HEK293T (cell line): ENCODE data around the gene IL10RA.

Experiments
- BHLHE40 ChIP-seq: fragments of 450-650 bp; IDR thresholded peaks from 2 replicates; pipeline ENCODE4 v1.6.1; 2016; ENCODE audit warnings: mild to moderate bottlenecking, moderate library complexity, borderline replicate concordance
- CTBP1 ChIP-seq: fragments of 450-650 bp; IDR thresholded peaks from 2 replicates; pipeline ENCODE4 v1.6.1; 2016; ENCODE audit warnings: borderline replicate concordance
- ELF4 ChIP-seq: fragments of 450-650 bp; IDR thresholded peaks from 2 replicates; pipeline ENCODE4 v1.6.1; 2017; ENCODE audit warnings: antibody characterized with exemption
- FOXM1 ChIP-seq: fragments of 450-650 bp; IDR thresholded peaks from 2 replicates; pipeline ENCODE4 v1.6.1; 2017; ENCODE audit warnings: mild to moderate bottlenecking, borderline replicate concordance
- L3MBTL2 ChIP-seq: fragments of 450-650 bp; conservative IDR thresholded peaks from 2 replicates; pipeline ENCODE4 v1.6.1; 2016; ENCODE audit warnings: mild to moderate bottlenecking
- NFRKB ChIP-seq: fragments of 450-650 bp; IDR thresholded peaks from 2 replicates; pipeline ENCODE4 v1.6.1; 2016; ENCODE audit warnings: mild to moderate bottlenecking, moderate library complexity
- PKNOX1 ChIP-seq: fragments of 450-650 bp; IDR thresholded peaks from 2 replicates; pipeline ENCODE4 v1.6.1; 2016
- SP1 ChIP-seq: fragments of 450-650 bp; IDR thresholded peaks from 2 replicates; pipeline ENCODE4 v1.6.1; 2017
- TARDBP ChIP-seq: fragments of 450-650 bp; IDR thresholded peaks from 2 replicates; pipeline ENCODE4 v1.6.1; 2016

DNA sequence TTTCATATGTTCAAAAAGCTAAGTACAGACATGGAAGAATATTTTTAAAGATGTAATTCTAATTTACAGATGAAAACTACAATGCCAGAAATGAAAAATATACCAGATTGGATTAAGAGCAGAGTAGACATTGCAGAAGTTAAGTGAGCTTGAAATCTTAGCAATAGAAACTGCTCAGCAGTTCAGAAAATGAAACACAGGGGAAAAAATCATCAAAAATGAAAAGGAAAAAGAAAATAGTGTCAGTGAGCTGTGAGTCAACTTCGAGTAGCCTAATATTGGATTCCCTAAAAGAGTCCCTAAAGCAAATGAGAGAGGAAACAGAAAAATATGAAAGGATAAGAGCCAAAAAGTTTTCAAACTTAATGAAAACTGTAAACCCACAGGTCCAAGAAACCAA is 25.8 kb upstream of the IL10RA start:
- TF ChIP-seq L3MBTL2 = no peak
- no peak for TF ChIP-seq FOXM1
- TF ChIP-seq SP1 = no peak
- TF ChIP-seq CTBP1 = no peak
- no peak for TF ChIP-seq PKNOX1
- no peak for TF ChIP-seq BHLHE40
- no peak for TF ChIP-seq TARDBP
- TF ChIP-seq NFRKB = no peak
- no peak for TF ChIP-seq ELF4
